CD14-positive monocyte (primary cell): ENCODE data around the gene KIAA0930. TPM values are rescaled to one million over a fixed set of nuclear protein-coding genes. Genes with fewer than 3 reads are reported as not detected.
A peak's percentile ranks its signal among the peaks of the same experiment; 100 is the strongest.

Source experiments
- DNase-seq, 3 donors: peaks; one replicate each; pipeline ENCODE4 v3.0.0-alpha.2; 2011 to 2022
- H2AFZ ChIP-seq: 2 replicates; pipeline ENCODE4 v1.6.0; 2012; ENCODE audit warnings: mild to moderate bottlenecking, low read depth, low read length, inconsistent platforms; ENCODE audit not compliant: insufficient read depth, poor library complexity, severe bottlenecking
- H3K27ac ChIP-seq, 2 donors: 1 replicate in 1 of 2; 2 replicates in 1 of 2; pipeline ENCODE4 v1.5.1; 2012 to 2013; ENCODE audit warnings: low read length in 2 of 2, control low read depth in 1 of 2, inconsistent platforms in 1 of 2, low read depth in 1 of 2, mild to moderate bottlenecking in 1 of 2
- H3K27me3 ChIP-seq, 2 donors: one replicate each; pipeline versions ENCODE4 v1.6.0 to v1.6.1; 2011 to 2013; ENCODE audit warnings: low read length in 2 of 2; ENCODE audit not compliant: control insufficient read depth in 2 of 2, insufficient read depth in 2 of 2
- H3K36me3 ChIP-seq, 2 donors: replicated peaks in 1 of 2; 1 replicate in 1 of 2; 2 replicates in 1 of 2; pipeline versions ENCODE4 v1.5.1 to v1.6.1; 2012 to 2013; ENCODE audit warnings: low read length in 2 of 2, control low read depth in 1 of 2, inconsistent platforms in 1 of 2, mild to moderate bottlenecking in 1 of 2; ENCODE audit not compliant: insufficient read depth in 2 of 2, control insufficient read depth in 1 of 2
- H3K4me1 ChIP-seq, 2 donors: 1 replicate in 1 of 2; 2 replicates in 1 of 2; pipeline versions ENCODE4 v1.5.1 to v1.6.1; 2012 to 2013; ENCODE audit warnings: low read length in 2 of 2, control low read depth in 1 of 2, inconsistent platforms in 1 of 2, mild to moderate bottlenecking in 1 of 2, moderate library complexity in 1 of 2; ENCODE audit not compliant: insufficient read depth in 2 of 2, control insufficient read depth in 1 of 2
- H3K4me2 ChIP-seq: replicated peaks from 2 replicates; pipeline ENCODE3; 2012; ENCODE audit warnings: low read length, moderate library complexity, mild to moderate bottlenecking; ENCODE audit not compliant: poor library complexity, severe bottlenecking; ENCODE audit errors: extremely low read depth
- H3K4me3 ChIP-seq, 3 experiments: fragments of 200-600 bp in 1 of 3; sonication (generic) in 1 of 3; replicated peaks in 1 of 3; 1 replicate in 2 of 3; 2 replicates in 1 of 3; pipeline ENCODE4 v1.5.1; 2011 to 2013; ENCODE audit warnings: low read length in 3 of 3, mild to moderate bottlenecking in 3 of 3, control low read depth in 2 of 3, low read depth in 2 of 3, inconsistent platforms in 1 of 3, moderate library complexity in 1 of 3
- H3K79me2 ChIP-seq: 2 replicates; pipeline ENCODE4 v1.6.0; 2012; ENCODE audit warnings: mild to moderate bottlenecking, control low read depth, inconsistent platforms, low read length, moderate library complexity; ENCODE audit not compliant: insufficient read depth
- H3K9ac ChIP-seq: 2 replicates; pipeline ENCODE4 v1.6.0; 2017; ENCODE audit warnings: low read length, mild to moderate bottlenecking; ENCODE audit not compliant: insufficient read depth, poor library complexity, severe bottlenecking
- H3K9me3 ChIP-seq, 2 donors: replicated peaks in 1 of 2; 1 replicate in 1 of 2; 2 replicates in 1 of 2; pipeline versions ENCODE4 v1.5.1 to v1.6.1; 2012 to 2013; ENCODE audit warnings: low read length in 2 of 2, control low read depth in 1 of 2; ENCODE audit not compliant: control insufficient read depth in 1 of 2, insufficient read depth in 1 of 2
- H4K20me1 ChIP-seq: 2 replicates; pipeline ENCODE4 v1.6.0; 2012; ENCODE audit warnings: mild to moderate bottlenecking, low read length, control low read depth, moderate library complexity; ENCODE audit not compliant: insufficient read depth
- H3K27ac Mint-ChIP-seq, 7 donors: one replicate each; pipeline ENCODE4 v1.8.0; 2020; ENCODE audit warnings: mild to moderate bottlenecking in 7 of 7, mixed read lengths in 7 of 7, moderate library complexity in 6 of 7, inconsistent platforms in 2 of 7
- H3K27me3 Mint-ChIP-seq, 3 donors: one replicate each; pipeline ENCODE4 v1.8.0; 2021 to 2022; ENCODE audit warnings: low read depth in 3 of 3, mild to moderate bottlenecking in 3 of 3, mixed read lengths in 3 of 3, moderate library complexity in 3 of 3, inconsistent platforms in 1 of 3
- H3K36me3 Mint-ChIP-seq, 2 donors: one replicate each; pipeline ENCODE4 v1.8.0; 2020; ENCODE audit warnings: mixed read lengths in 2 of 2, inconsistent platforms in 1 of 2, mild to moderate bottlenecking in 1 of 2
- H3K4me1 Mint-ChIP-seq: one replicate; pipeline ENCODE4 v1.8.0; 2020; ENCODE audit warnings: mild to moderate bottlenecking, mixed read lengths
- H3K4me3 Mint-ChIP-seq, 2 donors: one replicate each; pipeline ENCODE4 v1.8.0; 2020; ENCODE audit warnings: mild to moderate bottlenecking in 2 of 2, mixed read lengths in 2 of 2, moderate library complexity in 1 of 2
- H3K9me3 Mint-ChIP-seq, 7 donors: one replicate each; pipeline ENCODE4 v1.8.0; 2020 to 2022; ENCODE audit warnings: mixed read lengths in 7 of 7, mild to moderate bottlenecking in 6 of 7, moderate library complexity in 6 of 7, inconsistent platforms in 2 of 7
- CTCF ChIP-seq: fragments of 200-600 bp; IDR thresholded peaks from one replicate; pipeline ENCODE4 v1.8.0; 2022; ENCODE audit warnings: antibody characterized with exemption, mild to moderate bottlenecking
- WGBS: methylation state at CpG from one replicate; pipeline ENCODE4 v1.1.5; 2013; ENCODE audit warnings: missing lambda C conversion rate; ENCODE audit not compliant: insufficient coverage; 5-methylcytosine and 5-hydroxymethylcytosine counted together
- intact Hi-C, 2 donors: fragments of 100-400 bp; cut with micrococcal nuclease; formaldehyde crosslinking; loops; one replicate each; pipeline versions ENCODE4 v1.15.0 to v1.15.1; 2023
- polyA plus RNA-seq, 3 donors: library from polyadenylated mRNA; depleted of rRNA in 1 of 3; unstranded in 2 of 3; stranded (reverse) in 1 of 3; fragments of 300-500 nt in 2 of 3; fragments of >200 nt in 1 of 3; fragmentation: Illumina TruSeq in 2 of 3; gene quantifications; 1 replicate in 2 of 3; 2 replicates in 1 of 3; pipeline ENCODE4 v1.2.3, GENCODE V29; 2012 to 2021

The KIAA0930 gene
- polyA plus RNA-seq, 3 donors, result 14.0 to 89.1 (median 15.6) TPM

GRCh38 chr22:45272498-45272897 lies 31.8 kb upstream of the KIAA0930 start:
- Histone ChIP-seq H2AFZ (no peak overlapping the region), H3K36me3 (no peaks in the 10 kb centered on the region), H3K9me3 (no peaks in the 10 kb centered on the region), H3K4me3 (no peak overlapping the region), H4K20me1 (no peaks in the 10 kb centered on the region), H3K79me2 (no peaks in the 10 kb centered on the region), H3K27ac (no peak overlapping the region), H3K27me3 (peaks cover 0 to 4% of the 10 kb centered on the region in 2 donors), H3K4me2 (no peak overlapping the region), H3K9ac (no peak overlapping the region), H3K4me1 (peaks cover 40 to 43% of the 10 kb centered on the region in 2 donors)
- WGBS, result over 99% methylated on average over 7 of the region's 7 CpGs
- Mint-ChIP-seq H3K4me1 (peaks cover 38% of the 10 kb centered on the region), H3K36me3 (peaks cover 0 to 2% of the 10 kb centered on the region in 2 donors), H3K27me3 (peaks cover 10 to 19% (median 14%) of the 10 kb centered on the region in 3 donors), H3K4me3 (no peak overlapping the region), H3K27ac (peak overlapping the region in 2 of 7 donors; percentile 37 to 80), H3K9me3 (peaks cover 0 to 2% (median 0%) of the 10 kb centered on the region in 7 donors)
- DNase-seq, result no peak
- intact Hi-C loops, result loop anchor here in 1 of 2 donors (5.0 kb wide), 1 partner anchor 35 kb away; the partner anchor contains the start of gene FAM118A
- no peak for TF ChIP-seq CTCF

- Histone ChIP-seq H3K27me3 (peaks cover 0 to 4% of the 10 kb centered on the region in 2 donors), H3K9ac (no peak overlapping the region), H3K4me2 (no peak overlapping the region), H3K9me3 (no peaks in the 10 kb centered on the region), H3K79me2 (no peaks in the 10 kb centered on the region), H3K36me3 (no peaks in the 10 kb centered on the region), H3K4me3 (no peak overlapping the region), H4K20me1 (no peaks in the 10 kb centered on the region), H3K27ac (peak overlapping the region in 1 of 2 donors; percentile 4), H2AFZ (no peak overlapping the region), H3K4me1 (peaks cover 40 to 43% of the 10 kb centered on the region in 2 donors)
- H3K36me3 Mint-ChIP-seq, result peaks cover 0 to 2% of the 10 kb centered on the region in 2 donors
- intact Hi-C loops, result loop anchor here (2.0 to 5.0 kb wide), 2 partner anchors 36 to 37 kb away; partner anchors contain the start of gene FAM118A (in 2 of the 2)
- H3K27ac Mint-ChIP-seq, result peak overlapping the region in 6 of 7 donors; percentile 37 to 84 (median 69)
- H3K9me3 Mint-ChIP-seq, result peaks cover 0 to 2% (median 0%) of the 10 kb centered on the region in 7 donors
- H3K4me3 Mint-ChIP-seq, result no peak overlapping the region
- H3K4me1 Mint-ChIP-seq, result peaks cover 38% of the 10 kb centered on the region
- peak in 2 of 3 donors; percentile 56 to 62 for DNase-seq
- TF ChIP-seq CTCF, result no peak
- 59% methylated on average over 8 of the region's 13 CpGs for WGBS
- H3K27me3 Mint-ChIP-seq, result peaks cover 13 to 23% (median 15%) of the 10 kb centered on the region in 3 donors
Measured at GRCh38 chr22:45271667-45272201, 31.0 kb upstream of the KIAA0930 start.
